Liver (tissue), 9 donors: Measurements from ENCODE around the gene BUD13. TPM values are rescaled to one million over a fixed set of nuclear protein-coding genes. Genes with fewer than 3 reads are reported as not detected.
A peak's percentile ranks its signal among the peaks of the same experiment; 100 is the strongest.

Experiments
- DNase-seq: peaks from one replicate; pipeline ENCODE4 v3.0.0-alpha.2; 2017; ENCODE audit warnings: low spot score
- H3K27ac ChIP-seq, 2 donors: one replicate each; pipeline ENCODE4 v1.7.0; 2013; ENCODE audit warnings: inconsistent platforms in 2 of 2, low read length in 2 of 2, control low read depth in 1 of 2, low read depth in 1 of 2, mild to moderate bottlenecking in 1 of 2
- H3K27me3 ChIP-seq, 4 donors: one replicate each; pipeline versions ENCODE4 v1.6.1 to v1.7.0; 2013; ENCODE audit warnings: low read length in 3 of 4, inconsistent platforms in 1 of 4, mild to moderate bottlenecking in 1 of 4, moderate library complexity in 1 of 4; ENCODE audit not compliant: control insufficient read depth in 4 of 4, insufficient read depth in 4 of 4
- H3K36me3 ChIP-seq, 4 donors: one replicate each; pipeline versions ENCODE4 v1.6.1 to v1.7.0; 2013; ENCODE audit warnings: low read length in 3 of 4, mild to moderate bottlenecking in 3 of 4, low read depth in 1 of 4, moderate library complexity in 1 of 4; ENCODE audit not compliant: control insufficient read depth in 4 of 4, insufficient read depth in 3 of 4
- H3K4me1 ChIP-seq, 4 donors: one replicate each; pipeline versions ENCODE4 v1.6.1 to v1.7.0; 2013; ENCODE audit warnings: low read length in 3 of 4, mild to moderate bottlenecking in 3 of 4, moderate library complexity in 1 of 4; ENCODE audit not compliant: control insufficient read depth in 4 of 4, insufficient read depth in 4 of 4
- H3K4me3 ChIP-seq, 3 donors: one replicate each; pipeline versions ENCODE4 v1.6.1 to v1.7.0; 2013; ENCODE audit warnings: low read length in 3 of 3, control low read depth in 1 of 3, low read depth in 1 of 3, mild to moderate bottlenecking in 1 of 3
- H3K9ac ChIP-seq, 2 donors: one replicate each; pipeline ENCODE4 v1.7.0; 2013; ENCODE audit warnings: low read length in 2 of 2, mild to moderate bottlenecking in 2 of 2, moderate library complexity in 2 of 2, control low read depth in 1 of 2, low read depth in 1 of 2
- H3K9me3 ChIP-seq, 4 donors: one replicate each; pipeline versions ENCODE4 v1.6.1 to v1.7.0; 2013; ENCODE audit warnings: low read length in 3 of 4; ENCODE audit not compliant: control insufficient read depth in 4 of 4
- ATF3 ChIP-seq: IDR thresholded peaks from 2 replicates; pipeline ENCODE4 v1.6.1; 2016; ENCODE audit warnings: antibody characterized with exemption
- CTCF ChIP-seq: fragments of 150-350 bp; IDR thresholded peaks from 2 replicates; pipeline ENCODE4 v1.5.1; 2017; ENCODE audit warnings: improper control_type of control experiment, low read depth, low read length; ENCODE audit not compliant: missing input control
- EGR1 ChIP-seq, 2 donors: IDR thresholded peaks; 2 replicates each; pipeline ENCODE4 v1.6.1; 2016 to 2018; ENCODE audit warnings: antibody characterized with exemption in 2 of 2, low read depth in 2 of 2
- FOXA1 ChIP-seq: IDR thresholded peaks from 2 replicates; pipeline ENCODE4 v1.6.1; 2016; ENCODE audit warnings: antibody characterized with exemption
- FOXA2 ChIP-seq: IDR thresholded peaks from 2 replicates; pipeline ENCODE4 v1.6.1; 2016; ENCODE audit warnings: antibody characterized with exemption
- GABPA ChIP-seq, 2 donors: IDR thresholded peaks in 1 of 2; conservative IDR thresholded peaks in 1 of 2; 2 replicates each; pipeline ENCODE4 v1.6.1; 2016; ENCODE audit warnings: antibody characterized with exemption in 2 of 2, mild to moderate bottlenecking in 1 of 2, moderate library complexity in 1 of 2
- HNF4A ChIP-seq, 2 donors: conservative IDR thresholded peaks; 2 replicates each; pipeline ENCODE4 v1.6.1; 2016; ENCODE audit warnings: antibody characterized with exemption in 2 of 2, mild to moderate bottlenecking in 2 of 2
- HNF4G ChIP-seq: IDR thresholded peaks from 2 replicates; pipeline ENCODE4 v1.6.1; 2016; ENCODE audit warnings: antibody characterized with exemption
- JUND ChIP-seq, 2 donors: IDR thresholded peaks; 2 replicates each; pipeline ENCODE4 v1.6.1; 2016; ENCODE audit warnings: antibody characterized with exemption in 2 of 2
- MAX ChIP-seq: IDR thresholded peaks from 2 replicates; pipeline ENCODE4 v1.6.1; 2016; ENCODE audit warnings: antibody characterized with exemption
- NR2F2 ChIP-seq: IDR thresholded peaks from 2 replicates; pipeline ENCODE4 v1.6.1; 2016; ENCODE audit warnings: antibody characterized with exemption
- RAD21 ChIP-seq, 2 donors: IDR thresholded peaks; 2 replicates each; pipeline ENCODE4 v1.6.1; 2016; ENCODE audit warnings: antibody characterized with exemption in 2 of 2, mild to moderate bottlenecking in 2 of 2
- REST ChIP-seq: IDR thresholded peaks from 2 replicates; pipeline ENCODE4 v1.6.1; 2016; ENCODE audit warnings: antibody characterized with exemption, mild to moderate bottlenecking
- RXRA ChIP-seq, 2 donors: IDR thresholded peaks; 2 replicates each; pipeline ENCODE4 v1.6.1; 2017 to 2018; ENCODE audit warnings: antibody characterized with exemption in 2 of 2, mild to moderate bottlenecking in 1 of 2
- SP1 ChIP-seq: IDR thresholded peaks from 2 replicates; pipeline ENCODE4 v1.6.1; 2018; ENCODE audit warnings: antibody characterized with exemption, mild to moderate bottlenecking
- TAF1 ChIP-seq: conservative IDR thresholded peaks from 2 replicates; pipeline ENCODE4 v1.6.1; 2016; ENCODE audit warnings: antibody characterized with exemption, mild to moderate bottlenecking
- YY1 ChIP-seq: IDR thresholded peaks from 2 replicates; pipeline ENCODE4 v1.6.1; 2016; ENCODE audit warnings: antibody characterized with exemption, mild to moderate bottlenecking
- ZBTB33 ChIP-seq: IDR thresholded peaks from 2 replicates; pipeline ENCODE4 v1.6.1; 2016; ENCODE audit warnings: antibody characterized with exemption
- WGBS: extraction: QIAGEN DNeasy Blood & Tissue Kit; methylation state at CpG from one replicate; pipeline ENCODE4 v1.1.7; 2013; 5-methylcytosine and 5-hydroxymethylcytosine counted together
- polyA plus RNA-seq, 2 donors: library from polyadenylated mRNA; stranded (reverse) in 1 of 2; unstranded in 1 of 2; fragments of 200-250 nt in 1 of 2; fragments of >200 nt in 1 of 2; fragmentation: Nextera tagmentation in 1 of 2; extraction: Ambion mirVana in 1 of 2; gene quantifications; one replicate each; pipeline versions ENCODE4 v1.2.1 to v1.2.3, GENCODE V29; 2013 to 2015
- total RNA-seq, 2 donors: library from RNA; depleted of rRNA; stranded (reverse); fragments of >200 nt; gene quantifications; one replicate each; pipeline ENCODE4 v1.2.3, GENCODE V29; 2014
- donor health status: healthy.
- donor health status: healthy.
- donor health status: healthy.
- donor health status: healthy.
- donor health status: healthy.

BUD13 gene
- total and polyA plus RNA-seq, 4 donors, result 3.9 to 7.4 (median 5.1) TPM

- no peak for DNase-seq
- no peaks in the 10 kb centered on the region for H3K9me3 ChIP-seq
- peak overlapping the region; percentile 42 to 78 (median 68) for H3K4me3 ChIP-seq
- H3K36me3 ChIP-seq, result peaks cover 9 to 24% (median 19%) of the 10 kb centered on the region in 4 donors
- peaks cover 0 to 64% (median 54%) of the 10 kb centered on the region in 4 donors for H3K4me1 ChIP-seq
- H3K27ac ChIP-seq, result peak overlapping the region in 1 of 2 donors; percentile 79
- TF ChIP-seq JUND (IDR thresholded peaks at IDR 0.05) (no peak), RXRA (IDR thresholded peaks at IDR 0.05) (no peak)
- 50% methylated on average over 4 of the region's 4 CpGs for WGBS
- no peaks in the 10 kb centered on the region for H3K27me3 ChIP-seq
- no peak overlapping the region for H3K9ac ChIP-seq
Measured at GRCh38 chr11:116788975-116789374, 16.2 kb upstream of the BUD13 start.

- TF ChIP-seq MAX, result no peak
- no peak for DNase-seq
- H3K36me3 ChIP-seq, result peaks cover 9 to 26% (median 22%) of the 10 kb centered on the region in 4 donors
- H3K4me1 ChIP-seq, result peaks cover 0 to 62% (median 53%) of the 10 kb centered on the region in 4 donors
- WGBS, result 24% methylated on average over 4 of the region's 4 CpGs
- peak overlapping the region; percentile 65 to 79 for H3K27ac ChIP-seq
- peak overlapping the region; percentile 22 to 84 for H3K9ac ChIP-seq
- H3K27me3 ChIP-seq, result no peaks in the 10 kb centered on the region
- no peaks in the 10 kb centered on the region for H3K9me3 ChIP-seq
- peak overlapping the region; percentile 42 to 78 (median 68) for H3K4me3 ChIP-seq
Measured at GRCh38 chr11:116788534-116788933, 15.7 kb upstream of the BUD13 start.

GRCh38 chr11:116787786-116788486, 15.1 kb upstream of the BUD13 start, which contains the start of gene ZPR1:
Gene ZPR1, minus strand, starts transcription at chr11:116788023. Its CDS starts 33 bp downstream, at chr11:116787990.
- WGBS, result under 1% methylated on average over 56 of the region's 56 CpGs
- H3K4me3 ChIP-seq, result peak within 1 kb of the TSS; percentile 42 to 78 (median 68)
- DNase-seq, result peak; percentile 87
- H3K36me3 ChIP-seq, result peaks cover 9 to 32% (median 27%) of the 10 kb centered on the region in 4 donors
- peaks cover 0 to 58% (median 49%) of the 10 kb centered on the region in 4 donors for H3K4me1 ChIP-seq
- peak within 1 kb of the TSS; percentile 22 to 84 for H3K9ac ChIP-seq
- H3K27me3 ChIP-seq, result no peaks in the 10 kb centered on the region
- TF ChIP-seq ATF3 (no peak), YY1 (peak; percentile 86), SP1 (peak; percentile 42), HNF4A (conservative IDR thresholded peaks at IDR 0.05) (peak in 1 of 2 donors; percentile 13), REST (peak; percentile 58), FOXA1 (no peak), CTCF (no peak), FOXA2 (no peak), ZBTB33 (no peak), JUND (IDR thresholded peaks at IDR 0.05) (peak; percentile 12 to 35), TAF1 (no peak), GABPA (IDR thresholded peaks at IDR 0.05 in 1 of 2, conservative IDR thresholded peaks at IDR 0.05 in 1 of 2) (peak; percentile 80 to 91), NR2F2 (no peak), RAD21 (IDR thresholded peaks at IDR 0.05) (peak in 1 of 2 donors; percentile 24), EGR1 (IDR thresholded peaks at IDR 0.05; ENCODE audit: low read depth in 2 of 2) (no peak), HNF4G (no peak), MAX (no peak), RXRA (IDR thresholded peaks at IDR 0.05) (peak in 1 of 2 donors; percentile 40)
- peak within 1 kb of the TSS; percentile 65 to 79 for H3K27ac ChIP-seq
- H3K9me3 ChIP-seq, result no peaks in the 10 kb centered on the region
